ENCODE data around the gene HELB. TPM values are rescaled to one million over a fixed set of nuclear protein-coding genes. Genes with fewer than 3 reads are reported as not detected.

Gene HELB
- total and polyA plus RNA-seq, 2 donors (not counting 3 experiments of a cell fraction or from before 2014, with no cell fraction given) = 0.75 to 4.0 TPM

DNA sequence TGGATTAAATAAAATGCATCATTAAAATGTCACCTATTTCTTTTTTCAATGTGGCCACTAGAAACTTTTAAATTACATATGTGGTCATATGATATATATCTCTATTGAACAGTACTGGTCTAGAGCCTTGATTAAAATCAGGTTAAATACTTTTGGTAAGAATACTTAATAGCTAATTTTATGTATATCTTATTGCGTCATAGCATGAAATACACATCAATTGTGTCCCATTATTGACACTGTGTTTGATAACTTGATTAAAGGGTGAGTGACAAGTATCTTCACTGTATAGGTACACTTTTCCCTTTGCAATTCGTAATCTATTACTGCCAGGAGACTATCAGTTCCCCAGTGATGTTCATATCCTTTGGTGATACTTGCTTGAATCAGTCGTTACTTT lies 4.4 kb upstream of the HELB start:
- Histone ChIP-seq H3K9ac (replicated peaks; ENCODE audit: extremely low read depth, insufficient read depth, low read length) (no peak overlapping the region), H3K4me2 (ENCODE audit: insufficient read depth, low read length) (no peak overlapping the region), H3K4me1 (ENCODE audit: control insufficient read depth, extremely low read depth, insufficient read depth, low read length) (no peaks in the 10 kb centered on the region), H3K27me3 (ENCODE audit: control insufficient read depth in 2 of 2, insufficient read depth in 2 of 2, low read length in 2 of 2) (peaks cover 23 to 33% of the 10 kb centered on the region in 2 experiments), H3K27ac (ENCODE audit: insufficient read depth, low read depth, low read length) (no peak overlapping the region), H2AFZ (ENCODE audit: low read depth, low read length) (no peak overlapping the region), H4K20me1 (replicated peaks; ENCODE audit: control insufficient read depth, extremely low read depth, insufficient read depth, low read length) (no peaks in the 10 kb centered on the region), H3K4me3 (replicated peaks in 1 of 3; ENCODE audit: insufficient read depth in 1 of 3, low read depth in 1 of 3, low read length in 3 of 3) (no peak overlapping the region), H3K9me3 (replicated peaks; ENCODE audit: control insufficient read depth, insufficient read depth, low read length) (no peaks in the 10 kb centered on the region), H3K36me3 (ENCODE audit: control insufficient read depth in 2 of 2, extremely low read depth in 1 of 2, insufficient read depth in 2 of 2, low read length in 2 of 2) (no peaks in the 10 kb centered on the region), H3K9me1 (replicated peaks; ENCODE audit: control insufficient read depth, extremely low read depth, insufficient read depth, low read length) (no peaks in the 10 kb centered on the region), H3K79me2 (ENCODE audit: control insufficient read depth, insufficient read depth, low read length) (no peaks in the 10 kb centered on the region)
- no peak for DNase-seq (ENCODE audit: low read depth, low spot score)
- POLR2A ChIA-PET = no interaction called here
- intact Hi-C loops (cut with micrococcal nuclease) = no loop called here
- FAIRE-seq = no peak
- BruUV-seq (replicated peaks) = no TSS peak
- dilution Hi-C loops (cut with MboI; ENCODE audit: extremely low pct_ligation_motif_present, low sequenced_read_pairs) = no loop called here
- TF ChIP-seq GATA2 (IDR thresholded peaks at IDR 0.05; ENCODE audit: insufficient read depth, insufficient read length, low read depth, low read length) (no peak), JUN (IDR thresholded peaks at IDR 0.05; ENCODE audit: borderline replicate concordance, insufficient read depth, insufficient read length, low read depth) (no peak), FOS (IDR thresholded peaks at IDR 0.05; ENCODE audit: borderline replicate concordance, insufficient read depth, low read length) (no peak), MYC (IDR thresholded peaks at IDR 0.05; ENCODE audit: low read depth, low read length) (no peak), EZH2 (IDR thresholded peaks at IDR 0.05; ENCODE audit: borderline replicate concordance, low read depth, low read length, severe bottlenecking) (no peak), POLR2AphosphoS5 (IDR thresholded peaks at IDR 0.05; ENCODE audit: insufficient read depth, low read depth, low read length) (no peak), POLR2A (IDR thresholded peaks at IDR 0.05; ENCODE audit: low read depth, low read length) (no peak)
- TF ChIP-seq, protein P1, sequence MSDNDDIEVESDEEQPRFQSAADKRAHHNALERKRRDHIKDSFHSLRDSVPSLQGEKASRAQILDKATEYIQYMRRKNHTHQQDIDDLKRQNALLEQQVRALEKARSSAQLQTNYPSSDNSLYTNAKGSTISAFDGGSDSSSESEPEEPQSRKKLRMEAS (IDR thresholded peaks at IDR 0.05; ENCODE audit: insufficient read depth, insufficient read length) = no peak
- TF ChIP-seq, protein P2, sequence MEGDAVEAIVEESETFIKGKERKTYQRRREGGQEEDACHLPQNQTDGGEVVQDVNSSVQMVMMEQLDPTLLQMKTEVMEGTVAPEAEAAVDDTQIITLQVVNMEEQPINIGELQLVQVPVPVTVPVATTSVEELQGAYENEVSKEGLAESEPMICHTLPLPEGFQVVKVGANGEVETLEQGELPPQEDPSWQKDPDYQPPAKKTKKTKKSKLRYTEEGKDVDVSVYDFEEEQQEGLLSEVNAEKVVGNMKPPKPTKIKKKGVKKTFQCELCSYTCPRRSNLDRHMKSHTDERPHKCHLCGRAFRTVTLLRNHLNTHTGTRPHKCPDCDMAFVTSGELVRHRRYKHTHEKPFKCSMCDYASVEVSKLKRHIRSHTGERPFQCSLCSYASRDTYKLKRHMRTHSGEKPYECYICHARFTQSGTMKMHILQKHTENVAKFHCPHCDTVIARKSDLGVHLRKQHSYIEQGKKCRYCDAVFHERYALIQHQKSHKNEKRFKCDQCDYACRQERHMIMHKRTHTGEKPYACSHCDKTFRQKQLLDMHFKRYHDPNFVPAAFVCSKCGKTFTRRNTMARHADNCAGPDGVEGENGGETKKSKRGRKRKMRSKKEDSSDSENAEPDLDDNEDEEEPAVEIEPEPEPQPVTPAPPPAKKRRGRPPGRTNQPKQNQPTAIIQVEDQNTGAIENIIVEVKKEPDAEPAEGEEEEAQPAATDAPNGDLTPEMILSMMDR (IDR thresholded peaks at IDR 0.05; ENCODE audit: extremely low read depth in 1 of 2, insufficient read depth in 1 of 2, low read depth in 1 of 2, low read length in 2 of 2) = no peak
- CTCF ChIA-PET = no interaction called here
